Astrocyte of the cerebellum (primary cell): ENCODE results near the gene NEK4.
"Not testable (repeated sequence)": the region's sequence is repeated elsewhere in the genome, so short reads cannot be mapped to it uniquely, and the experiment has no call there.

ENCODE experiments used
- DNase-seq: peaks from one replicate; pipeline ENCODE4 v3.0.0-alpha.2; 2011; ENCODE audit warnings: low read depth
- H3K4me3 ChIP-seq: 2 replicates; pipeline ENCODE4 v1.5.1; 2011; ENCODE audit warnings: mild to moderate bottlenecking, low read depth, low read length, moderate library complexity
- CTCF ChIP-seq: IDR thresholded peaks from 2 replicates; pipeline ENCODE4 v1.5.1; 2012; ENCODE audit warnings: low read length, low read depth, moderate library complexity, mild to moderate bottlenecking; ENCODE audit errors: missing control alignments
- in situ Hi-C: cut with HindIII; loops from 2 replicates; pipeline ENCODE4 v1.10.0; 2017; ENCODE audit warnings: low sequenced_read_pairs

Gene NEK4

GRCh38 chr3:52683611-52684010 lies 87.1 kb downstream of the NEK4 start:
- H3K4me3 ChIP-seq, result no peak overlapping the region
- in situ Hi-C loops, result no loop called here
- no peak for DNase-seq
- no peak for TF ChIP-seq CTCF

GRCh38 chr3:52682016-52682415 lies 88.7 kb downstream of the NEK4 start:
- in situ Hi-C loops, result no loop called here
- DNase-seq, result peak; percentile 48
- no peak overlapping the region for H3K4me3 ChIP-seq
- TF ChIP-seq CTCF, result peak; percentile 10

GRCh38 chr3:52681596-52681995 lies 89.1 kb downstream of the NEK4 start:
- in situ Hi-C loops, result no loop called here
- TF ChIP-seq CTCF, result no peak
- no peak overlapping the region for H3K4me3 ChIP-seq
- DNase-seq, result no peak

GRCh38 chr3:52679811-52680210 lies 90.9 kb downstream of the NEK4 start:
- DNase-seq, result no peak
- in situ Hi-C loops, result no loop called here

GRCh38 chr3:52679199-52679538 lies 91.6 kb downstream of the NEK4 start:
- in situ Hi-C loops, result no loop called here
- no peak overlapping the region for H3K4me3 ChIP-seq
- no peak for DNase-seq
- TF ChIP-seq CTCF, result no peak

More at GRCh38 chr3:52679811-52680210, 90.9 kb downstream of the NEK4 start:
- no peak overlapping the region for H3K4me3 ChIP-seq
- TF ChIP-seq CTCF, result no peak

DNA sequence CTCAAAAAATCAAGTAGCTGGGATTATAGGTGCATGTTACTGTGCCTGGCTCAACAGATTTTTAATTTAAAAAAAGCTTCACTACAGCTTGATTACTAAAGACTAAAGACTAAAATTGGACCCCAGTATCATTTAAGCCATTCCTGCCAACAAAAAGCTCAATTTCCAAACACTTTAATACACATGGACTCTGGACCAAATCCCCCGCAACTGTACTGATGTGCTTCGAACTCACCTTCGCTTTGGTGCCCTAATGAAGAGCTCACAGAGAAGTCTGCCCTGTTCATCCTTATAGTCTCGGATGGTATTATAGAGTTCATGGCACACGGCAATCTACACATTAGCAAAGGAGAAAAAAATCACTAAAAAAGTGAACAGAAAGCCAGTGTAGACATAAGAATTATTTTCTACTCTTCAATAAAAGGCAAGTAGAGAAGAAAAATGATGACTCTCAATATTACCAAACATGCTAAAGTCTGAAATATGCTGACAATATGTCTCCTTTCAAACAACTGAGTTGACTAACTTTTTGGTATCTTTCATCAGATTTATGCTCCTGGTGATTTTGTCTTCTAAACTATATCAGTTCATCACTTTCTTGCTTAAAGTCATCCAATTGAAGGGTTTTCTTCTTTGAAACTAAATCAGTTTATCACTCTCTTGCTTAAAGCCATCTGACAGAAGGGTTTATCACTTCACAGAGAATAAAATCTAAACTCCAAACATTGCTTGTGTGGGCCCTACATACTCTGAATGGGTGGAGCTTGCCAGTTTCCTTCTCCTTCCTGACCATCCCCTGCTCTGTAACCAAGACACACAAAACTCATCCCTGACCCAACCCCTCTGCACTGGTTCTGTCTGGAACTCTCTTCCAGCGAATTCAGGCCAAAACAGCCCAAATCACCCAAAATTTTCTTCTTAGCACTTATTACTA lies 92.2 kb downstream of the NEK4 start:
- H3K4me3 ChIP-seq, result no peak overlapping the region
- in situ Hi-C loops, result no loop called here
- no peak for TF ChIP-seq CTCF
- no peak for DNase-seq

GRCh38 chr3:52676201-52676600 lies 94.5 kb downstream of the NEK4 start:
- H3K4me3 ChIP-seq, in situ Hi-C loops, DNase-seq: not testable (repeated sequence)
